22Rv1 (cell line): ENCODE measurements around the gene SRGAP1.

ENCODE experiments used
- H3K27ac ChIP-seq: fragments of 450-650 bp; 2 replicates; pipeline ENCODE4 v1.5.1; 2017
- ZFX ChIP-seq: fragments of 450-650 bp; IDR thresholded peaks from 2 replicates; pipeline ENCODE4 v1.6.1; 2017; ENCODE audit warnings: antibody characterized with exemption, borderline replicate concordance
- TF ChIP-seq, protein P1 (sequence below): fragments of 450-650 bp; IDR thresholded peaks from 2 replicates; pipeline ENCODE4 v1.5.1; 2017; ENCODE audit warnings: mild to moderate bottlenecking

Gene SRGAP1

DNA sequence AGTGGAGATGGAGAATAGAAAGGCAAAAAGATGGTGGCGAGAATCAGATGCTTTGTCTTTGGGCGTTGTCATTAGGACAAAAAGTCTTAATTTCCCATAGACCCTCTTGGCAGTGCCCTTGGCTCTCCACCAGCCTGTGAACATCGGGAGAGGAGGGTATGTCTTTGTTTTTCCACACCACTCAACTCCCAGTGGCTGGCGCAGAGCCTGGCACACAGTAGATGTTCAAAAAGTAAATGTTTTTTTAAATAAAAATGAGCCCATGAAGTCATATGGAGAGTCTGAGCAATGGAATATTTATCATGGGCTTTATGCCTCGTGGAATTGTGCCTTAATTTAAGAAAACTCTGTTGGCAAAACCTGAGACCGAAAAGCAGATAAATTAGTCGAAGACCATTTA is 90.4 kb downstream of the SRGAP1 start:
- TF ChIP-seq, protein P1, sequence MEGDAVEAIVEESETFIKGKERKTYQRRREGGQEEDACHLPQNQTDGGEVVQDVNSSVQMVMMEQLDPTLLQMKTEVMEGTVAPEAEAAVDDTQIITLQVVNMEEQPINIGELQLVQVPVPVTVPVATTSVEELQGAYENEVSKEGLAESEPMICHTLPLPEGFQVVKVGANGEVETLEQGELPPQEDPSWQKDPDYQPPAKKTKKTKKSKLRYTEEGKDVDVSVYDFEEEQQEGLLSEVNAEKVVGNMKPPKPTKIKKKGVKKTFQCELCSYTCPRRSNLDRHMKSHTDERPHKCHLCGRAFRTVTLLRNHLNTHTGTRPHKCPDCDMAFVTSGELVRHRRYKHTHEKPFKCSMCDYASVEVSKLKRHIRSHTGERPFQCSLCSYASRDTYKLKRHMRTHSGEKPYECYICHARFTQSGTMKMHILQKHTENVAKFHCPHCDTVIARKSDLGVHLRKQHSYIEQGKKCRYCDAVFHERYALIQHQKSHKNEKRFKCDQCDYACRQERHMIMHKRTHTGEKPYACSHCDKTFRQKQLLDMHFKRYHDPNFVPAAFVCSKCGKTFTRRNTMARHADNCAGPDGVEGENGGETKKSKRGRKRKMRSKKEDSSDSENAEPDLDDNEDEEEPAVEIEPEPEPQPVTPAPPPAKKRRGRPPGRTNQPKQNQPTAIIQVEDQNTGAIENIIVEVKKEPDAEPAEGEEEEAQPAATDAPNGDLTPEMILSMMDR: no peak
- no peak for TF ChIP-seq ZFX
- H3K27ac ChIP-seq: no peak overlapping the region

DNA sequence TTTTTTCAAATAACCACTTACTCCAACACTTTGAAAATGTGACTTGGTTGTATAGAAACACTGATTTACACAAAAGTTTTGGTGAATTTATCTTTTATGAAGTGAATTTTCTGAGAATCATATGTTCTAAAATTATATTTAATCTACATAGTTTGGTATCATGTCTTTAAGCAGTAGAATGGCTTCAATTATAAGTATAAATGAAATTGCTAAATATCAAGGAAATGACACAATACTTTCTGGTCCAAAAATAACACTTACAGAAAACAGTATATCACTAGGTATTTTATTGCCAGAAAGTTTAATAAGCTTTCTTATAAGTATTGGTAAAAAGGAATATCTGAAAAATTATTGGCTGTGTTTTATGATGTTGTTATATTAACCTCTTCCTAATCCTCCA is 90.9 kb downstream of the SRGAP1 start:
- TF ChIP-seq ZFX: no peak
- TF ChIP-seq, protein P1: no peak
- H3K27ac ChIP-seq: no peak overlapping the region

DNA sequence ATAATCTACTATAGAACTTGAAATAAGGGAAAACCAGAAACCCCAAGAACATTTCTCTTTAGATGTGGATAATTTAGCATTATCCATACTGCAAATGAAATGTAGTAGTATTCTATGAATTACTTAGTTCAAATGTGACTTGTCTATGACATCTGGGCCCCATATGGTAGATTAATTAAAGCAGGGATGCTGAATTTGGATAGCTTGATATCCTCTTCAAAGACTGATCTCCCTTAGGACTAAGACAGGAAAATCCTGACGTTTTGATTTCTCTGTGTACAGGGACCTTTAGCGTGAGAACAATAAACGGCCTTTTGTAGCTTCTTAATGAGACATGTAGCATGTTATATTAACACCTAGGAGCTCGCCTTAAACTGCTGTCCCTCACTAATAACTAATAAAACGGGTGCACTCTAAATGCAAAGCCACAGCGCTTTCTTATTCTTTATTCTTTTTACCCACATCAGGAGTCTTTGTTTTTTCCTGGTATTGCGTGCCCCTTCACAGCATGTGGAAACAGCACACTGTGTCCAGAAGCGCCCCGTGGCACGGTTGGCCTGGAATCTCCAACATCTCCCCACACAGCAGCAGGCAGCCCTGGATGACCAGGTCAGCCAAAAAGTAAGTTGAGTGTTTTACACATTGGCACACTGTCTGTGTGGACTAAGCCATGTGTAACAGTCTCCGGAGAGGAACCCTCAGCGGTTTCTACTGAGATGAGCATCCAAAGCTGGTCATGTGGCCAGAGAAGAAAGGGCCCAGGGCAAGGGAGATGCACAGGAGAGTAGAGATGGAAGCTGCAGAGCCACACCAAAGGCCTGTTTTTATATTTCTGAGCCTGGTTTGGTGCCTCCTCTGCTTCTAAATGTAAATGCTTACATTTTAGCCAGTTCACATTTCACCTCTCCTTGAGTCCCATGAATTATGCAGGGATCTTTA is 93.1 kb downstream of the SRGAP1 start:
- TF ChIP-seq, protein P1: no peak
- no peak for TF ChIP-seq ZFX
- no peak overlapping the region for H3K27ac ChIP-seq

DNA sequence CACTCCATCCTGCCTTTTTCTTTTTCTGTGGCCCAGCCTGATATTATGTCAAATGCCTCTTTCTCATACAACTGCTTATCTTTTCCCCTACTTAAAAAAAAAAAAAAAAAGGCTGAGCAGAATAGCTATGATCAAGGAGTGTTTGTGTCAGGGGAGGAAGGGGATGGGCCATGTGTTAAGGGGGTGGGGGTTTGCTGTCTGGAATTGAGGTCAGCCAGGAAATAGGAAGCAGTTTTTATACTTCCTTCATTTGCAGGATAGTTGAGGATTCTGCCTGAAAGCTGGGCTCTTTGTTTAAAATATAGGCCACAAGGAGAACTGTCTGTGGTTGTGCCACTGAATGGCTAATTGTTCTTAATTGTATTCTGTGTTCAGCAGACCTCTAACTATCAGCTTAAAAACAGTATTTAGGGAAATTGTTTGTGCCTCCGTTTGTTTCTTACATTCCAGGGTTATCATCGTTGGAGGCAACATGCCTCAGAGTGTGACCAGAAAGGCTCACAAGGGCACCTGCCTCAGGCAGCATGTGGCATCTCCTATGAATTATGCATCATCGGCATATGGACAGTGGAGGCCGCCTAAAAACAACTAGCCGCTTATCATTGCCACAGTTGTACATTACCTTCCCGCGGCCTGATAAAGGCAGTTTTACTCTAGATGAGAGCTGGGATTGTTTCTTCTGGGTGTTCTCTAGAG is 96.0 kb downstream of the SRGAP1 start:
- no peak for TF ChIP-seq ZFX
- TF ChIP-seq, protein P1: no peak
- H3K27ac ChIP-seq: no peak overlapping the region

DNA sequence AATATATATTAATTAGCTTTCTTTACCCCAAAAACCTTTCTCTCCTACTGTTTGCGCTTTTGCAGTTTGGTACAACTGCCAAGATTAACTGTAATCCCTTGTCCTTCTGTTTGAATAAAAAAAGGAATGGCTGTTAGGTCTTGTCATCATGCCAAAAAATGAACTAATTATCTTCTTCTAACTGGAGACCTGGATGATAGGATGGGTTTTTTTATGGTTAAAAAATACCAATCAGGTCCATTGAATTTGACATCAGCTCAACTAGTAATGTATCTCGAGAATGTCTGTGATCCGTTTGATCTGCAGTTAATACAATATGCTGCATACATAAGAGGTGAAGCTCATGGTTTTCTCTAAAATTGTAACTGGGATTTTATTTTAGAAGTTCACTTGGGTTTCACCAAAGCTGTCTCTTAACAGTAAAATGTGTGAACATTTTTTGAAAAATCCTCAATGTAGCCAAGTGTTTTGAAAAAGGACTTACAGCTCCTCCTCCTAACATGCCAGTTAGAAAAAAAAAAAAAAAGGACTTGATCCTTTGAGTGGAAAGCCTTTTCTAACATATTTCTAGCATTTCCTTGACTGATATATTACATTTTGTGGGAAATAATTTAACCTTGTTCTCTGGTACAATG is 96.8 kb downstream of the SRGAP1 start:
- no peak overlapping the region for H3K27ac ChIP-seq
- TF ChIP-seq, protein P1: no peak
- TF ChIP-seq ZFX: no peak

DNA sequence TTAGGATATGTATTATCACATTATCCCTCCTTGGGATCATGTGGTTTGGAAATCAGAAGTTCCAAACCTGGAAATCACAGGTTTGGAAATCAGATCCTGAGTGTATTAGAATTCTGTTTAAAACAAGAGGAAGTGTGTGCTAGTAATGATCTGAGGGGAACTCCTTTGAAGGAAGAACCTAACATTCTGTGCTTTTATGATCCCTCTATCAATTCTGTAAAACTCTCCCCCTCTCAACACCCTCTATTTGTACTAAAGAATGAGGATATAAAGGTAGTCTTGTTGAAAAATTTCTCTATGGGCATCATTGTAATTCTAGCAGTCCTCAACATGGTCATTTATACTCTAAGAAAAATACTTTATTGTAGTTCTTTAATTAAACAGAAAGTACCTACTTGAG is 97.4 kb downstream of the SRGAP1 start:
- no peak overlapping the region for H3K27ac ChIP-seq
- no peak for TF ChIP-seq ZFX
- TF ChIP-seq, protein P1: no peak
